Mesenchymal stem cell (in vitro differentiated cells and primary cell): Measurements from ENCODE around the gene ZNRF2.

Experiments used
- DNase-seq: peaks from one replicate; pipeline ENCODE4 v3.0.0-alpha.2; 2013
- H2AFZ ChIP-seq: one replicate; pipeline ENCODE4 v1.6.1; 2013; ENCODE audit warnings: low read depth, mild to moderate bottlenecking, control low read depth, inconsistent platforms, low read length, moderate library complexity
- H2AK5ac ChIP-seq: 2 replicates; pipeline ENCODE4 v1.6.1; 2013; ENCODE audit warnings: low read length, moderate library complexity, mild to moderate bottlenecking, inconsistent platforms; ENCODE audit not compliant: severe bottlenecking
- H2BK120ac ChIP-seq: one replicate; pipeline ENCODE4 v1.6.1; 2013; ENCODE audit warnings: low read depth, mild to moderate bottlenecking, inconsistent platforms, low read length, moderate library complexity
- H2BK12ac ChIP-seq, 2 experiments: one replicate each; pipeline ENCODE4 v1.6.1; 2013; ENCODE audit warnings: inconsistent platforms in 2 of 2, low read length in 2 of 2, mild to moderate bottlenecking in 2 of 2, moderate library complexity in 2 of 2, control low read depth in 1 of 2
- H2BK15ac ChIP-seq: one replicate; pipeline ENCODE4 v1.6.1; 2013; ENCODE audit warnings: mild to moderate bottlenecking, low read depth, inconsistent platforms; ENCODE audit not compliant: poor library complexity, severe bottlenecking
- H2BK5ac ChIP-seq: 2 replicates; pipeline ENCODE4 v1.6.1; 2013; ENCODE audit warnings: low read depth, mild to moderate bottlenecking, low read length, control low read depth, inconsistent platforms; ENCODE audit not compliant: poor library complexity, severe bottlenecking
- H3K14ac ChIP-seq, 2 experiments: one replicate each; pipeline ENCODE4 v1.6.1; 2013; ENCODE audit warnings: inconsistent platforms in 2 of 2, low read length in 2 of 2, control low read depth in 1 of 2, mild to moderate bottlenecking in 1 of 2, moderate library complexity in 1 of 2
- H3K18ac ChIP-seq, 2 experiments: one replicate each; pipeline ENCODE4 v1.6.1; 2013; ENCODE audit warnings: inconsistent platforms in 2 of 2, low read length in 2 of 2, control low read depth in 1 of 2, low read depth in 1 of 2, mild to moderate bottlenecking in 1 of 2
- H3K23ac ChIP-seq, 2 experiments: one replicate each; pipeline ENCODE4 v1.6.1; 2013; ENCODE audit warnings: inconsistent platforms in 2 of 2, low read length in 2 of 2, mild to moderate bottlenecking in 2 of 2, moderate library complexity in 2 of 2, control low read depth in 1 of 2
- H3K27ac ChIP-seq: 2 replicates; pipeline ENCODE4 v1.5.1; 2013; ENCODE audit warnings: mild to moderate bottlenecking, moderate library complexity, low read length, control low read depth, inconsistent platforms; ENCODE audit not compliant: poor library complexity, severe bottlenecking
- H3K27me3 ChIP-seq, 2 experiments: 2 replicates each; pipeline versions ENCODE4 v1.6.1 to v1.7.0; 2013; ENCODE audit warnings: low read length in 2 of 2, mild to moderate bottlenecking in 2 of 2, moderate library complexity in 2 of 2, control low read depth in 1 of 2, inconsistent platforms in 1 of 2; ENCODE audit not compliant: control insufficient read depth in 1 of 2, insufficient read depth in 1 of 2
- H3K36me3 ChIP-seq, 2 experiments: 2 replicates each; pipeline versions ENCODE4 v1.6.1 to v1.7.0; 2013; ENCODE audit warnings: low read length in 2 of 2, control low read depth in 1 of 2, inconsistent platforms in 1 of 2, low read depth in 1 of 2, mild to moderate bottlenecking in 1 of 2; ENCODE audit not compliant: insufficient read depth in 2 of 2, control insufficient read depth in 1 of 2
- H3K4ac ChIP-seq, 2 experiments: one replicate each; pipeline ENCODE4 v1.6.1; 2013; ENCODE audit warnings: inconsistent platforms in 2 of 2, low read length in 2 of 2, mild to moderate bottlenecking in 2 of 2, moderate library complexity in 2 of 2, control low read depth in 1 of 2, low read depth in 1 of 2
- H3K4me1 ChIP-seq: 2 replicates; pipeline ENCODE4 v1.6.1; 2013; ENCODE audit warnings: low read depth, low read length, control low read depth; ENCODE audit not compliant: control insufficient read depth, insufficient read depth
- H3K4me2 ChIP-seq: 2 replicates; pipeline ENCODE4 v1.6.1; 2013; ENCODE audit warnings: low read length, mild to moderate bottlenecking, inconsistent platforms; ENCODE audit not compliant: poor library complexity, severe bottlenecking
- H3K4me3 ChIP-seq, 2 experiments: 2 replicates each; pipeline versions ENCODE4 v1.5.1 to v1.7.0; 2013; ENCODE audit warnings: low read length in 2 of 2, mild to moderate bottlenecking in 2 of 2, control low read depth in 1 of 2, low read depth in 1 of 2; ENCODE audit not compliant: insufficient read depth in 1 of 2
- H3K79me1 ChIP-seq: replicated peaks from 2 replicates; pipeline ENCODE4 v1.6.1; 2013; ENCODE audit warnings: mild to moderate bottlenecking, control low read depth, low read length, inconsistent platforms; ENCODE audit not compliant: poor library complexity, severe bottlenecking
- H3K9ac ChIP-seq: 2 replicates; pipeline ENCODE4 v1.7.0; 2013; ENCODE audit warnings: mild to moderate bottlenecking, low read length, moderate library complexity
- H3K9me3 ChIP-seq: 2 replicates; pipeline ENCODE4 v1.7.0; 2013; ENCODE audit warnings: mild to moderate bottlenecking, low read length; ENCODE audit not compliant: control insufficient read depth
- H4K8ac ChIP-seq: one replicate; pipeline ENCODE4 v1.6.1; 2013; ENCODE audit warnings: inconsistent platforms, mild to moderate bottlenecking, low read length, moderate library complexity
- H4K91ac ChIP-seq: one replicate; pipeline ENCODE4 v1.6.1; 2013; ENCODE audit warnings: mild to moderate bottlenecking, low read length, inconsistent platforms
- WGBS: methylation state at CpG from one replicate; pipeline ENCODE4 v1.1.7; 2013; ENCODE audit warnings: mixed read lengths; 5-methylcytosine and 5-hydroxymethylcytosine counted together

The ZNRF2 gene

DNA sequence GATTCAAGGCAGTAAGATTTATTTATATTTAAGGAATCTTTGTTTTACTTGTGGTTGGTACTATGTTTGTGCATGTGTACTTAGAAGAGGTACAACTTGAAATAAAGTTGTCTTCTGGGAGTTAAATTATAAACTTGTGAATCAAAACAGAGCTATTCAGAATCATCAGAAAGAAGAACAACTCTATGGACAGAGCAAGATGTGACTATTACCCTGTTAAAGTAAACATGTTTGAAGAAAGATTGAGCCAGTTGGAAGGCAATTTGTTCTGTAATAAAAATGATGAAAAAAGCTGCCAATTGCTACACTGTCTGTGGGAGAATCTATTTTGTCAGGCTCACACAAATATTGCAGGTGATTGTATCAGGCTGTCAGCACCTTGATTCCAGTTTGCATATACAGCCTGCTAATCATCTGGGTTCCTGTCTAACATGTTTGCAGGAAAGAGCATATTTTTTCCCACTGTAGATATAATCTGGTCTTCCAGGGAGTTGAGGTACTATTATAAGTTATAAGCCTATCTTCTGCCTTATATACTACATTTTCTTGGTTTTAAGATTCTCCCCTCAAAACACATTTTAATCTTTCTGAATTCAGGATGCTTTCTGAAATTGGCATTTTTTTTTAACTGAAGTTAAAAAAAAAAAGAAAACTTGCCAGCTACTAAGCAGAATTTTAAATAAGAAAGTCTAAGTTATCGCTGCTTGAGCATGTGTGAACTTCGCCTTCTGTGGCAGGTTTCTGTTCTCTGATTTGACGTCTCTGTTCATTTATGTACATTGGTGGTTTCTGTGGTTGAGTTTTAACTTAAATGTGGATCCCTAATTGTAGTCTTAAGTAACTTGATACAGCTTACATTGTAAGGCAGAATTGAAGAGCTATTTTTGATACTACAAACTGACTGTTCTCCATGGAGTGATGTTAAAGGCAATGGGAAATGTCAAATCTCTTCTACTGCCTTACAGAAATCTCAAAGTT is 46.0 kb downstream of the ZNRF2 start:
- 100% methylated on average over 3 of the region's 3 CpGs for WGBS

DNA sequence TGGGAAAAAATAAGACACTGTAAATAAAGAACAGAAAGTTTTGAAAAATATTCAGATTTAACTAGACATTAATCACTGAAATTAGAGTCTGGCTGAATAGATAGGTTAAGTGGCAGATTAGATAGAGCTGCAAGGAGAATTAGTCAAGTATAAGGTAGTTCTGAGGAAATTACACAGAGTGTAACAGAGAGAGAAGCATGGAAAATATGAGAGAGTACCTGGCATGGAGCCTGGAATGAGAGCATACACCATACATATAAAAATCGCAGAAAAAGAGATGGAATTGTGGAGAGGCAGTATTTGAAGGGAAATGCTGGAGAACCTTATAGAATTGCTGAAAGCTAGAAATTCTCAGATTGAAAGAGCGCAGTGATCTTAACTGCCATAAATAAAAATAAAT is 46.9 kb downstream of the ZNRF2 start:
- Histone ChIP-seq H2AK5ac (no peak overlapping the region), H3K9me3 (no peaks in the 10 kb centered on the region), H3K4me2 (no peak overlapping the region), H3K14ac (no peak overlapping the region), H3K9ac (no peak overlapping the region), H2BK120ac (no peak overlapping the region), H4K8ac (no peak overlapping the region), H2BK12ac (no peak overlapping the region), H3K27ac (no peak overlapping the region), H3K36me3 (no peaks in the 10 kb centered on the region), H4K91ac (no peak overlapping the region), H3K4ac (no peak overlapping the region), H3K79me1 (peaks cover 6% of the 10 kb centered on the region), H2AFZ (no peak overlapping the region), H2BK15ac (no peak overlapping the region), H3K4me1 (peaks cover 3% of the 10 kb centered on the region), H3K27me3 (no peaks in the 10 kb centered on the region), H3K18ac (no peak overlapping the region), H3K23ac (no peak overlapping the region), H2BK5ac (no peak overlapping the region), H3K4me3 (no peak overlapping the region)
- WGBS = no CpG with 5 or more reads among the region's 2 CpGs
- no peak for DNase-seq

More for the DNA sequence above, 46.0 kb downstream of the ZNRF2 start:
- DNase-seq = no peak
- H3K36me3 ChIP-seq = no peaks in the 10 kb centered on the region
- H3K9ac ChIP-seq = no peak overlapping the region
- no peak overlapping the region for H2BK12ac ChIP-seq
- no peak overlapping the region for H3K4me3 ChIP-seq
- peaks cover 6% of the 10 kb centered on the region for H3K79me1 ChIP-seq
- H2AK5ac ChIP-seq = no peak overlapping the region
- no peak overlapping the region for H3K27ac ChIP-seq
- no peak overlapping the region for H2BK5ac ChIP-seq
- no peaks in the 10 kb centered on the region for H3K27me3 ChIP-seq
- no peak overlapping the region for H3K14ac ChIP-seq
- H3K4me1 ChIP-seq = peaks cover 3% of the 10 kb centered on the region
- H3K18ac ChIP-seq = no peak overlapping the region
- no peak overlapping the region for H4K8ac ChIP-seq
- H3K4me2 ChIP-seq = no peak overlapping the region
- H3K9me3 ChIP-seq = no peaks in the 10 kb centered on the region
- H4K91ac ChIP-seq = no peak overlapping the region
- no peak overlapping the region for H2BK15ac ChIP-seq
- no peak overlapping the region for H2BK120ac ChIP-seq
- no peak overlapping the region for H3K23ac ChIP-seq
- no peak overlapping the region for H2AFZ ChIP-seq
- no peak overlapping the region for H3K4ac ChIP-seq

DNA sequence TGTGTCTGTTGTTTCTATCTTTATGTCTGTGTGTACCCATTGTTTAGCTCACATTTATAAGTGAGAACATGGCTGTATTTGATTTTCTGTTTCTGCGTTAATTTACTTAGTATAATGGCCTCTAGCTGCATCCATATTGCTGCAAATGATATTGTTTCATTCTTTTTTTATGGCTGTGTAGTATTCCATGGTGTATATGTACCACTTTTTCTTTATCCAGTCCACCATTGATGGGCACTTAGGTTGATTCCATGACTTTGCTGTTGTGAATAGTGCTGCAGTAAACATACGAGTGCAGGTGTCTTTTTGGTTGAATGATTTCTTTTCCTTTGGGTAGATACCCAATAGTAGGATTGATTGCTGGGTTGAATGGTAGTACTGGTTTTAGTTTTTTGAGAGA is 48.2 kb downstream of the ZNRF2 start:
- H3K36me3 ChIP-seq = no peaks in the 10 kb centered on the region
- no peak for DNase-seq
- 94% methylated on average over 1 of the region's 2 CpGs for WGBS
- H3K23ac ChIP-seq = no peak overlapping the region
- H3K14ac ChIP-seq = no peak overlapping the region
- no peak overlapping the region for H2BK120ac ChIP-seq
- no peaks in the 10 kb centered on the region for H3K9me3 ChIP-seq
- no peak overlapping the region for H3K27ac ChIP-seq
- H3K9ac ChIP-seq = no peak overlapping the region
- H2AK5ac ChIP-seq = no peak overlapping the region
- no peak overlapping the region for H2BK15ac ChIP-seq
- peaks cover 3% of the 10 kb centered on the region for H3K4me1 ChIP-seq
- H2BK12ac ChIP-seq = no peak overlapping the region
- H4K8ac ChIP-seq = no peak overlapping the region
- no peak overlapping the region for H3K4me3 ChIP-seq
- H2AFZ ChIP-seq = no peak overlapping the region
- H3K4me2 ChIP-seq = no peak overlapping the region
- H3K18ac ChIP-seq = no peak overlapping the region
- H3K79me1 ChIP-seq = peaks cover 6% of the 10 kb centered on the region
- no peak overlapping the region for H2BK5ac ChIP-seq
- H4K91ac ChIP-seq = no peak overlapping the region
- H3K4ac ChIP-seq = no peak overlapping the region
- H3K27me3 ChIP-seq = no peaks in the 10 kb centered on the region

DNA sequence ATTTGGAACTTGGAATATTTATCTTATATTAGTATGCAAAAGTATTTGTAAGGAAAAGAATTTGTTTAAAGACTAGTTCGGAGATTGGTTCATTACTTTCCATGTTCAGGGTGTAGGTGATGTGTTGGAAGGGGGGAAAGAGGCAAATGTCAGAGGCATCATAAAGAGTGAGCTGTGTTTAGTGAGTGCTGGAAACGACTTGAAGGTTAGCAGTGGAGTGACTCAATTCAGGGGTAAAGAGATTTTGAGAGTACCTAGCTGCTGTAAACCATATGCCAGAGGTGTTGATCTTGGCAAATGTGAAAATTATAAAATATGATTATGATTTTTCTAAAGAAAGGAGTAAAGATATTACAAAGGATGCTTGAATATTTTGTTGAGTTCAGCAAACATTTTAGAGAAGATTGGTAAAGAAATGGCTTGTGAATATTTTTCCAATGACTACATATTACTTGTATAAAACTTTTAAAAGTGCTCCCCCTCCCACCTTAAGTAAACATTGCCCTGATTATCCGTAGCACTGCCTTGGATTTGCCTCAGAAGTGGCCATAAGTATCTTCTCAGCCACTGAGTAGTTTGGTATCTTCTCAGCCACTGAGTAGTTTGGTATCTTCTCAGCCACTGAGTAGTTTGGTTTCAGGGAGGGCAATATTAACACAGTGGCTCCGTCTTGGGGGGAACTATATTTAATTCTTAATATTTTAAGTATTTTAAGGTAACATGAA is 51.5 kb downstream of the ZNRF2 start:
- no peak overlapping the region for H3K4ac ChIP-seq
- H4K91ac ChIP-seq = peak overlapping the region; percentile 50
- no peak overlapping the region for H3K4me2 ChIP-seq
- no peaks in the 10 kb centered on the region for H3K27me3 ChIP-seq
- H2BK15ac ChIP-seq = no peak overlapping the region
- H3K9me3 ChIP-seq = no peaks in the 10 kb centered on the region
- no peak overlapping the region for H3K14ac ChIP-seq
- H3K18ac ChIP-seq = no peak overlapping the region
- H2BK5ac ChIP-seq = no peak overlapping the region
- no peak overlapping the region for H2BK120ac ChIP-seq
- no peak overlapping the region for H3K9ac ChIP-seq
- H3K27ac ChIP-seq = no peak overlapping the region
- no peak overlapping the region for H4K8ac ChIP-seq
- no peaks in the 10 kb centered on the region for H3K4me1 ChIP-seq
- H3K36me3 ChIP-seq = no peaks in the 10 kb centered on the region
- H2BK12ac ChIP-seq = no peak overlapping the region
- H3K4me3 ChIP-seq = no peak overlapping the region
- H3K23ac ChIP-seq = no peak overlapping the region
- no peak overlapping the region for H2AK5ac ChIP-seq
- DNase-seq = no peak
- peaks cover 3% of the 10 kb centered on the region for H3K79me1 ChIP-seq
- H2AFZ ChIP-seq = no peak overlapping the region
- WGBS = 47% methylated on average over 3 of the region's 4 CpGs
